ENCODE results near the gene KLHL29. TPM values are rescaled to one million over a fixed set of nuclear protein-coding genes. Genes with fewer than 3 reads are reported as not detected.

The KLHL29 gene
- total RNA-seq, 1 donor from 2014 or later = 4.4 TPM

DNA sequence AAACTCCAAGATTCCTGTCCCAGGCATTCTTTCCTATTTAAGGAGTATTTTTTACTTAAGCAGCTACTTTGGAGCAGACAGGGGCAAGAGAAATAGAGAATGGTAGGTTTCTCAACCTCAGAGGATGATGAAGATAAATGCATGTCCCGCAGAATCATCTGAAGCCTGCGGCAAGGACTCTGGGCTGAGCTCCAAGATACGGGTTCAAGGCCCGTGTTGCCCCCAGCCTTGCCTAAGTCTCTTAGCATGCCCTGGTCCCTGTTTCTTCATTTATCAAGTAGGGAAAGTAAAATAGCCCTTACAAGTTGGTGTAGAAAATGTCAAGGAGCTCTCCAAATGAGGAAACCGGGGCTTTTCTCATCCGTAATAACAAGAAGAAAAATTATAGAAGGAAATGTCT, 214.0 kb downstream of the KLHL29 start:
- no peak overlapping the region for H3K27ac Mint-ChIP-seq
- H3K9me3 Mint-ChIP-seq (ENCODE audit: low read depth) = no peaks in the 10 kb centered on the region
- H3K36me3 Mint-ChIP-seq (ENCODE audit: insufficient read depth) = no peaks in the 10 kb centered on the region
- peaks cover 11% of the 10 kb centered on the region for H3K4me1 Mint-ChIP-seq (ENCODE audit: low read depth)
- DNase-seq (ENCODE audit: low spot score, unreplicated experiment) = no peak
- no peak overlapping the region for H3K4me3 Mint-ChIP-seq (ENCODE audit: low read depth)
- H3K27me3 Mint-ChIP-seq = peaks cover 6% of the 10 kb centered on the region
- TF ChIP-seq CTCF (IDR thresholded peaks at IDR 0.05; ENCODE audit: unreplicated experiment) = no peak

GRCh38 chr2:23599667-23600066, 214.7 kb downstream of the KLHL29 start:
- H3K36me3 Mint-ChIP-seq (ENCODE audit: insufficient read depth) = no peaks in the 10 kb centered on the region
- no peak for TF ChIP-seq CTCF (IDR thresholded peaks at IDR 0.05; ENCODE audit: unreplicated experiment)
- no peaks in the 10 kb centered on the region for H3K9me3 Mint-ChIP-seq (ENCODE audit: low read depth)
- no peak overlapping the region for H3K4me3 Mint-ChIP-seq (ENCODE audit: low read depth)
- peaks cover 9% of the 10 kb centered on the region for H3K4me1 Mint-ChIP-seq (ENCODE audit: low read depth)
- H3K27me3 Mint-ChIP-seq = peaks cover 4% of the 10 kb centered on the region
- H3K27ac Mint-ChIP-seq = no peak overlapping the region
- DNase-seq (ENCODE audit: low spot score, unreplicated experiment) = no peak

DNA sequence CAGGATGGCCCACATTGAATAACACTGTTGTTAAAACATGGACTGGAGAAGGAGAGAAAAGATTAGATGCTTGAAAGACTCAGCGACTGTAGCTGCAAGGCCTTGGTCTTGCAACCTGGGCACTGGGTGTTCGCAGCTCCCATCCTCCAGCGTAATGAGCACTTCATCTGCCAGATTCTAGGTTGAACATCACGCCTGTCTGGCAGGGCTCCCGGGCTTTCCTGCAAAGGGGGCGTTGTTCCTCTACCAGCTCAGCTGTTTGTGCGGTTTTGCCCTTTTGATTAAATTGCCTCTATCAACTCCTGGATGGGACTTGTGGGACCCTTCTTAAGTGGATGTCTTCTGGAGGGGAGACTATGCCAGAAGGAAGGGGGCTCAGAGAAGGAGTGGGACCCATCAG, 215.4 kb downstream of the KLHL29 start:
- Mint-ChIP-seq H3K36me3 (ENCODE audit: insufficient read depth) (no peaks in the 10 kb centered on the region), H3K9me3 (ENCODE audit: low read depth) (no peaks in the 10 kb centered on the region), H3K4me3 (ENCODE audit: low read depth) (no peak overlapping the region), H3K27ac (no peak overlapping the region), H3K4me1 (ENCODE audit: low read depth) (peaks cover 6% of the 10 kb centered on the region), H3K27me3 (no peaks in the 10 kb centered on the region)
- TF ChIP-seq CTCF (IDR thresholded peaks at IDR 0.05; ENCODE audit: unreplicated experiment) = no peak
- no peak for DNase-seq (ENCODE audit: low spot score, unreplicated experiment)

- Mint-ChIP-seq H3K36me3 (ENCODE audit: insufficient read depth) (no peaks in the 10 kb centered on the region), H3K27me3 (no peaks in the 10 kb centered on the region), H3K27ac (no peak overlapping the region)
Observed at GRCh38 chr2:23601301-23601965, 216.5 kb downstream of the KLHL29 start.

DNA sequence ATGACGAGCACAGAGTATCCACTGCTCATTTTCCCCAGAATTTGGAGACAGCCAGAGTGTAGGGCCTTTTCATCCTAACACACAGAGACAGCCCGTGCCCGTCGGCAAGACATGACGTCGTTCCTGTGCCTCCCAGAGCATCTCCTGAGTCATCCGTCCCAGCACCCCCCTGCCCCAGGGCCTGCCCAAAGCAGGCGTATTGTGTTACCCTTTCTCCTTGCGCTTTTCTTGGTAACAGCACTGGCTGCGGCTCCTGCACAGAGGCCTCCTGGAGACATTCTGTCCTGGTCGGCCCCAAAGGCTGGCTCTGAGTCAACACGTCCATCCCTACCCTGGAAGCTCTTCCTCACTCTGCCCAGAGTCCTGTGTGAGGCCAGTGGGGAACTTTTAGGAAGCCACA, 217.1 kb downstream of the KLHL29 start:
- no peak for TF ChIP-seq CTCF (IDR thresholded peaks at IDR 0.05; ENCODE audit: unreplicated experiment)
- H3K4me1 Mint-ChIP-seq (ENCODE audit: low read depth) = peaks cover 2% of the 10 kb centered on the region
- no peaks in the 10 kb centered on the region for H3K9me3 Mint-ChIP-seq (ENCODE audit: low read depth)
- no peaks in the 10 kb centered on the region for H3K36me3 Mint-ChIP-seq (ENCODE audit: insufficient read depth)
- H3K4me3 Mint-ChIP-seq (ENCODE audit: low read depth) = no peak overlapping the region
- H3K27ac Mint-ChIP-seq = no peak overlapping the region
- no peak for DNase-seq (ENCODE audit: low spot score, unreplicated experiment)
- H3K27me3 Mint-ChIP-seq = no peaks in the 10 kb centered on the region

More at GRCh38 chr2:23601301-23601965, 216.5 kb downstream of the KLHL29 start:
- DNase-seq (ENCODE audit: low spot score, unreplicated experiment) = no peak
- Mint-ChIP-seq H3K4me1 (ENCODE audit: low read depth) (peaks cover 2% of the 10 kb centered on the region), H3K9me3 (ENCODE audit: low read depth) (no peaks in the 10 kb centered on the region), H3K4me3 (ENCODE audit: low read depth) (no peak overlapping the region)
- no peak for TF ChIP-seq CTCF (IDR thresholded peaks at IDR 0.05; ENCODE audit: unreplicated experiment)

All from progenitor cell of endocrine pancreas (in vitro differentiated cells).